Nephron progenitor cell (in vitro differentiated cells): ENCODE results near the gene RPL5.

Experiments
- DNase-seq: peaks from one replicate; pipeline ENCODE4 v3.0.0; 2021
- H3K27ac Mint-ChIP-seq: 2 replicates; pipeline ENCODE4 v1.8.0; 2021; ENCODE audit warnings: mild to moderate bottlenecking, moderate library complexity, mixed read lengths
- H3K27me3 Mint-ChIP-seq: 2 replicates; pipeline ENCODE4 v1.8.0; 2021; ENCODE audit warnings: mild to moderate bottlenecking, low read depth, mixed read lengths; ENCODE audit not compliant: poor library complexity
- H3K36me3 Mint-ChIP-seq: 2 replicates; pipeline ENCODE4 v1.8.0; 2021; ENCODE audit warnings: low read depth, mixed read lengths
- H3K4me1 Mint-ChIP-seq: 2 replicates; pipeline ENCODE4 v1.8.0; 2021; ENCODE audit warnings: mixed read lengths
- H3K4me3 Mint-ChIP-seq: 2 replicates; pipeline ENCODE4 v1.8.0; 2021; ENCODE audit warnings: mild to moderate bottlenecking, moderate library complexity, mixed read lengths
- H3K9me3 Mint-ChIP-seq: 2 replicates; pipeline ENCODE4 v1.8.0; 2021; ENCODE audit warnings: mild to moderate bottlenecking, moderate library complexity, mixed read lengths
- TF ChIP-seq, protein P1 (sequence below): fragments of 200-600 bp; sonication (generic); IDR thresholded peaks from 2 replicates; pipeline ENCODE4 v1.5.0; 2021; ENCODE audit warnings: antibody characterized with exemption

The RPL5 gene

DNA sequence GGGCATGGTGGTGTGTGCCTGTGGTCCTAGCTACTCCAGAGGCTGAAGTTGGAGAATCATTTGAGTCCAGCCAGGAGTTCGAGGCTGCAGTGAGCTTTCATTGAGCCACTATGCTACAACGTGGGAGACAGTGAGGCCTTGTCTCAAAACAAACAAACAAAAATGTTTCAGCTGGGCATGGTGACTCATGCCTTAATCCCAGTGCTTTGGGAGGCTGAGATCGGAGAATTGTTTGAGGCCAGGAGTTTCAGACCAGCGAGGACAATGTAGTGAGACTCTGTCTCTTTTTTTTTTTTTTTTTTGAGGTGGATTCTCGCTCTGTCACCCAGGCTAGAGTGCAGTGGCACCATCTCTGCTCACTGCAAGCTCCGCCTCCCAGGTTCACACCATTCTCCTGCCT, 5.0 kb upstream of the RPL5 start:
- Mint-ChIP-seq H3K4me1 (no peaks in the 10 kb centered on the region), H3K36me3 (no peaks in the 10 kb centered on the region), H3K4me3 (no peak overlapping the region), H3K27ac (no peak overlapping the region), H3K27me3 (no peaks in the 10 kb centered on the region), H3K9me3 (no peaks in the 10 kb centered on the region)
- DNase-seq: no peak
- TF ChIP-seq, protein P1, sequence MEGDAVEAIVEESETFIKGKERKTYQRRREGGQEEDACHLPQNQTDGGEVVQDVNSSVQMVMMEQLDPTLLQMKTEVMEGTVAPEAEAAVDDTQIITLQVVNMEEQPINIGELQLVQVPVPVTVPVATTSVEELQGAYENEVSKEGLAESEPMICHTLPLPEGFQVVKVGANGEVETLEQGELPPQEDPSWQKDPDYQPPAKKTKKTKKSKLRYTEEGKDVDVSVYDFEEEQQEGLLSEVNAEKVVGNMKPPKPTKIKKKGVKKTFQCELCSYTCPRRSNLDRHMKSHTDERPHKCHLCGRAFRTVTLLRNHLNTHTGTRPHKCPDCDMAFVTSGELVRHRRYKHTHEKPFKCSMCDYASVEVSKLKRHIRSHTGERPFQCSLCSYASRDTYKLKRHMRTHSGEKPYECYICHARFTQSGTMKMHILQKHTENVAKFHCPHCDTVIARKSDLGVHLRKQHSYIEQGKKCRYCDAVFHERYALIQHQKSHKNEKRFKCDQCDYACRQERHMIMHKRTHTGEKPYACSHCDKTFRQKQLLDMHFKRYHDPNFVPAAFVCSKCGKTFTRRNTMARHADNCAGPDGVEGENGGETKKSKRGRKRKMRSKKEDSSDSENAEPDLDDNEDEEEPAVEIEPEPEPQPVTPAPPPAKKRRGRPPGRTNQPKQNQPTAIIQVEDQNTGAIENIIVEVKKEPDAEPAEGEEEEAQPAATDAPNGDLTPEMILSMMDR: no peak

DNA sequence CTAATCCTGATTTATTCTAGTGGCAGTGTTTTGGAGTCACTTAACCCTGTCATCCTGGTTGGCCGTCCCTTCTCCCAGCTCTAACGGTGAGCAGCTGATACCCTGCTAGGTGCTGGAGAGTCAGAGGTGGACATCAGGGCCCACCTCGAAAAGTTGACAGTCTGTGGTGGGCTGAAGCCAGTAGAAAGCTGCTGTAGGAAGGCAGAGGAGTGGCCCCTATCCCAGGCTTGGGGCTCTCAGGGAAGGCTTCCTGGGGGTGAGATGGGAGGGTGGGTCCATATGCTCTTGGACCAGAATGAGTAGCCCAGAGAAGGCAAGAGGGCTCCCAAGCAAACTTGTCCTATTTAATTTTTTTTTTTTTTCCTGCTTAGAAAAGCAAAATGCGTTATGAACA, 475 bp upstream of the RPL5 start:
- Mint-ChIP-seq H3K27ac (no peak overlapping the region), H3K4me1 (peaks cover 40% of the 10 kb centered on the region), H3K4me3 (peak overlapping the region; percentile 100), H3K27me3 (no peaks in the 10 kb centered on the region), H3K9me3 (no peaks in the 10 kb centered on the region), H3K36me3 (peaks cover 34% of the 10 kb centered on the region)
- TF ChIP-seq, protein P1: no peak
- no peak for DNase-seq

DNA sequence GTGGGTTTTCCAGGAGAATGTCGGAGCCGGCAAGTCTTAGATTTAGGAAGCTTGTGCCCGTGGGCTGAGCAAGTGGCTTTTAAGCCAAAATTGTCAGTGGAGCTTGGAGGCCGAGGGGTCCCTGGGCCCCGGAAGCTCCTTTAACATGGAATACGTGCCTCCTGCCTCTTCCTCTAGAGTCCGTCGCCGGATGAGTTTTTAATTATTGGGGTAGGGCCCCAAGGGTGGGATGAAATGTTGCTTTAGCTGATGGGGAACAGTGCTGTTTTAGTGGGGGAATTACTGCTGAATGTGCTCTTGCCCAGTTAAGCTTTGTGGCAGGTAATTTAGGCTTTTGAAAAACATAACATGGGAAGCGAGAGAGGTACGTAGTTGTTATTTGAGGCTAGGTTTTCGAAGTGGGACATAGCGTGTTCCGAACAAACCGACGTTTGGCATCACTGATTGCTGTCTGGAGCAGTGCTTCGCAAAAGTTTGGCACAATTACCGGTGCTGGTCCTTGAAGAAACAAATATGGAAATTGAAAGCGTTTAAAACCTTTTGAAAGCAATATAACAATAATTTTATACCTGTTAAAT, 786 bp downstream of the RPL5 start:
- Mint-ChIP-seq H3K27ac (peak overlapping the region; percentile 100), H3K9me3 (no peaks in the 10 kb centered on the region), H3K27me3 (no peaks in the 10 kb centered on the region), H3K4me1 (peaks cover 49% of the 10 kb centered on the region), H3K4me3 (peak overlapping the region; percentile 100), H3K36me3 (peaks cover 45% of the 10 kb centered on the region)
- no peak for DNase-seq
- TF ChIP-seq, protein P1: no peak

DNA sequence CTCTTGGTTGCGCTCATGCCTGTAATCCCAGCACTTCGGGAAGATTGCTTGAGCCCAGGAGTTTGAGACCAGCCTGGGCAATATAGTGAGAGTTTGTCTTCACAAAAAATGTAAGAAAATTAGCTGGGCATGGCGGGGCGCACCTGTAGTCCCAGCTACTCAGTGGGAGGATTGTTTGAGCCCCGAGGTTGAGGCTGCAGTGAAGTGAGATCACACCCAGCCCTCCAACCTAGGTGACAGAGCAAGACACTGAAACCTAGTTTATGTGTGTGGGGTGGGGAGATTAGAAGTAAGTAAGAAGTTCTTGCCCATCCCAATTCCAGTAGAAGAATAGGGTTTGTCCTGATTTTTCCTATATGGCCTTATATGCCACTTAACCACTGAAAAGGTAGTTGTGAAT, 2.0 kb downstream of the RPL5 start:
- Mint-ChIP-seq H3K9me3 (no peaks in the 10 kb centered on the region), H3K4me1 (peaks cover 57% of the 10 kb centered on the region), H3K4me3 (peak overlapping the region; percentile 100), H3K27ac (peak overlapping the region; percentile 93), H3K27me3 (no peaks in the 10 kb centered on the region), H3K36me3 (peaks cover 56% of the 10 kb centered on the region)
- no peak for DNase-seq
- TF ChIP-seq, protein P1: no peak

DNA sequence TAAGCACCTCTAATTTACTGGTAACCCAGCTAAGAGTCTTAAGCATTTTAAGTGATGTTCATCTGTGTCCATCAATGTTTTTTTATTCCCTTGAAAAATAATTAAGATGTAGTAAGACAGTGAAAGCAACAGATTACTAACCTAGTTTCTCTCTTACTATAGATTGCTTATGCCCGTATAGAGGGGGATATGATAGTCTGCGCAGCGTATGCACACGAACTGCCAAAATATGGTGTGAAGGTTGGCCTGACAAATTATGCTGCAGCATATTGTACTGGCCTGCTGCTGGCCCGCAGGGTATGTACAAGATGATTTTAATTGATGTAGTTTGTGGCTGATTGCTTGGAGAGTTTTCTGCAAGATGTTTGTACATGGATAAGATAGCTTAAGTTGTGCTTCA, 2.8 kb downstream of the RPL5 start:
- TF ChIP-seq, protein P1: no peak
- H3K27ac Mint-ChIP-seq: peak overlapping the region; percentile 96

DNA sequence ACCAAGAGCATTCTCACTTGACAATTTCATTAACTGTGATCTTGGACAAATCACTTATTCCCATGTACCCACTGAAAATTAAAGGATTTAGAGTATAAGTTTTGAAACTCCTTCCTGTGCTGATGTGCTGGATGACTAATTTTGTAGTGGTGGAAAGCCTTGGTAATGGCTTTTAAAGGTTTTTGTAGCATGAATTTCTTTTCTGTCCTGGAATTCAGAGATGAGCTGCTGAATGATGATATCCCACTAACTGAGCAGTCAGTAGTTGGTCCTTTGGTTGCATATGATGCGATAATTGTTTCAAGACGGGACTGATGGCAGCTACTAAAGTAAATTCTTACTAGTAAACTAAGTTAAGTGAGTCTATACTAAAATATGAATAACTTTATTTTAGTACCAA, 5.2 kb downstream of the RPL5 start:
- no peak for DNase-seq
- peaks cover 57% of the 10 kb centered on the region for H3K4me1 Mint-ChIP-seq
- no peak overlapping the region for H3K27ac Mint-ChIP-seq
- no peaks in the 10 kb centered on the region for H3K9me3 Mint-ChIP-seq
- TF ChIP-seq, protein P1: no peak
- peaks cover 83% of the 10 kb centered on the region for H3K36me3 Mint-ChIP-seq
- H3K27me3 Mint-ChIP-seq: no peaks in the 10 kb centered on the region
- peak overlapping the region; percentile 41 for H3K4me3 Mint-ChIP-seq

More for the DNA sequence above, 2.8 kb downstream of the RPL5 start:
- Mint-ChIP-seq H3K36me3 (peaks cover 62% of the 10 kb centered on the region), H3K27me3 (no peaks in the 10 kb centered on the region), H3K4me3 (peak overlapping the region; percentile 100), H3K9me3 (no peaks in the 10 kb centered on the region), H3K4me1 (peaks cover 57% of the 10 kb centered on the region)
- no peak for DNase-seq
